Hippocampal formation (tissue), 2 donors: ENCODE measurements around the gene VSTM2B.
"Not testable (repeated sequence)": the region's sequence is repeated elsewhere in the genome, so short reads cannot be mapped to it uniquely, and the experiment has no call there.

Experiments
- DNase-seq, 2 donors: peaks; one replicate each; lab custom pipeline; 2025; lab: John Stamatoyannopoulos, UW

Gene VSTM2B

GRCh38 chr19:29530540-29531457 lies 5.0 kb downstream of the VSTM2B start:
- DNase-seq = no peak

GRCh38 chr19:29531458-29532025 lies 5.7 kb downstream of the VSTM2B start:
- DNase-seq = no peak

- no peak for DNase-seq
These were observed 6.3 kb downstream of the VSTM2B start for GRCh38 chr19:29532097-29532496.

GRCh38 chr19:29532956-29533355 lies 7.2 kb downstream of the VSTM2B start:
- no peak for DNase-seq

GRCh38 chr19:29533578-29534544 lies 8.1 kb downstream of the VSTM2B start:
- DNase-seq = no peak

GRCh38 chr19:29535214-29535831 lies 9.5 kb downstream of the VSTM2B start:
- peak in 1 of 2 donors; percentile 6 for DNase-seq

GRCh38 chr19:29535984-29536508 lies 10.3 kb downstream of the VSTM2B start:
- DNase-seq = no peak

GRCh38 chr19:29537181-29537580 lies 11.4 kb downstream of the VSTM2B start:
- no peak for DNase-seq

GRCh38 chr19:29537601-29538000 lies 11.8 kb downstream of the VSTM2B start:
- DNase-seq = no peak

GRCh38 chr19:29538146-29538545 lies 12.4 kb downstream of the VSTM2B start:
- DNase-seq = no peak

GRCh38 chr19:29538651-29539050 lies 12.9 kb downstream of the VSTM2B start:
- DNase-seq = no peak

GRCh38 chr19:29539131-29539530 lies 13.3 kb downstream of the VSTM2B start:
- no peak for DNase-seq

- no peak for DNase-seq
These were observed 13.9 kb downstream of the VSTM2B start for GRCh38 chr19:29539670-29540069.

- no peak for DNase-seq
These were observed 14.3 kb downstream of the VSTM2B start for GRCh38 chr19:29540114-29540513.

- no peak for DNase-seq
These were observed 15.9 kb downstream of the VSTM2B start for GRCh38 chr19:29541473-29542253.

- DNase-seq = no peak
These were observed 16.5 kb downstream of the VSTM2B start for GRCh38 chr19:29542327-29542726.

- DNase-seq = no peak
These were observed 17.0 kb downstream of the VSTM2B start for GRCh38 chr19:29542776-29543175.

- no peak for DNase-seq
These were observed 17.6 kb downstream of the VSTM2B start for GRCh38 chr19:29543381-29543780.

GRCh38 chr19:29544656-29545360 lies 19.0 kb downstream of the VSTM2B start:
- DNase-seq = no peak

- not testable (repeated sequence) for DNase-seq
These were observed 19.7 kb downstream of the VSTM2B start for GRCh38 chr19:29545447-29545846.
